Measurements from ENCODE around the gene DPP10.
A peak's percentile ranks its signal among the peaks of the same experiment; 100 is the strongest.
"Not testable (repeated sequence)": the region's sequence is repeated elsewhere in the genome, so short reads cannot be mapped to it uniquely, and the experiment has no call there.

Gene DPP10

DNA sequence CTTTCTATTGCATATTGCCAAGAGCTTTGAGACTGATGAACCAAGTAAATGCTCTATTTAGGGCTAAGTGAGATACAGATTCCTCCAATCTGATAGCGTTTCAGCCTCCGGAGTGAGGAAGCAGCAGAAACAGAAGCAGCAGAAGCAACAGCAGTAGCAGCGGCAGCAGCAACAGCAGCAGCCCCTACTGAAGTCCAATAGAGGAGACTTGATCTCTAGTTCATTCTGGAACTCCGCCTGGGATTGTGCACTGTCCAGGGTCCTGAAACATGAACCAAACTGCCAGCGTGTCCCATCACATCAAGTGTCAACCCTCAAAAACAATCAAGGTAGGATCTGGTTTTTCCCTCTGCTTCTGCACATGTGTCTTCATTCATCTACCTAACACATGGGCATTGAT lies at the start of gene DPP10:
DPP10 (plus strand) TSS at position 132 of the 400 bp plus-strand sequence.
- peak in 11 of 56 donors; percentile 1 to 44 (median 10) for DNase-seq

DNA sequence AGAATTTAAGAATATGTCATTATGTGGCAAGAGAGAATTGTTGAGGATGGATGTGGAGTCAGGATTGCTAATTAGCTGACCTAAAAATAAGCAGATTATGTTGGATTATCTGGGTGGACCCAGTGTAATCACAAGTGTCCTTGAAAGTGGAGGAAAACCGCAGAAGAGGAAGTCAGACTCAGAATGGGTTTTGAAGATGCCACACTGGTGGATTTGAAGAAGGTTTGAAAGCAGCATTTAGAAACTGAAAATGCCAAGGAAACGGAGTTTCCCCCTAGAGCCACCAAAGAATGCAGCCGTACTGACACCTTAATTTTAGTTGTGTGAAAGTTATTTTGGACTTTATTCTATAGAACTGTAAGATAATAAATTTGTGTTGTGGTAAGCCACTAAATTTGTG lies 41.6 kb upstream of the DPP10 start:
- DNase-seq, result no peak

- DNase-seq, result peak in 7 of 56 donors; percentile 1 to 33 (median 9)
These were observed 37.0 kb upstream of the DPP10 start for GRCh38 chr2:114405247-114406116.

- no peak for DNase-seq
These were observed 36.1 kb upstream of the DPP10 start for GRCh38 chr2:114406347-114406746.

- not testable (repeated sequence) for DNase-seq
These were observed 35.1 kb upstream of the DPP10 start for GRCh38 chr2:114407353-114407752.

DNA sequence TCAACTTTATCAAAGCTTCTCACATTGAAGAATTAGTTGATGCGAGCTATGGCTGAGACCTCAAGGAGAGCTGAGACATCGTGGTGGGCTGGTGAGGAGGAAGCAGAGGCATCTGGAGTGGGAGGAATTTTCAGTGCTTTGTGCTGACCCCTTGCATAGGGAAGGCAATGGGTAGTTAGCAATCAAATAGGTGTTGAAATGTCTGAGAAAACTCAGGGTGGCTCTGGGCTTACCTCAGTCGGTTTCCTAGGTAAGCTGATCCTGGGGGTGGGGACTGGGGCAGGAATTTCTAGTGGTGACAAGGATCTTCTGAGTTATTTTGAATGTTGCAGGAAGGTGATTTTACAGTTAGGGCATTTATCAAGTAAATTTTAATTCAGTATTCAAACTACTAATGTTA lies 20.7 kb upstream of the DPP10 start:
- DNase-seq, result no peak

- no peak for DNase-seq
These were observed 17.7 kb upstream of the DPP10 start for GRCh38 chr2:114424699-114425098.

GRCh38 chr2:114426756-114427155 lies 15.7 kb upstream of the DPP10 start:
- DNase-seq, result no peak

DNA sequence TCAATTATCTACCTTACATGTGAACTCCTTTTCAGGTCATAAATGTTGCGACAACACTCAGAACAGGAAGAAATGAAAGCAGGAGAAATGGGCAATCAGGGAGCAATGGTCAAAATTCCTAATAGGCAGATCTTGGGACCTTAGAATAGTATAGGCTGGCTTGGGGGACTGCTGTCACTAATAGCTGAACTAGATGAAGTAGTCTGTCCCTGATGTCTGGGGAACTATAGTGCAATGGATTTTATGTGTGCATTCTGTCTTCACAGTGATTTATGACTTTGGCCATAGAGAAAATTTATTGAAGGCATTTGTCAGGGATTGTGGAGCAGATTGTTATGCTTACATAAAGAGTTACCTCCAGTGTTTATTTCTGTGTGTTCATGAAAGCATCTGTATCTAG lies 6.1 kb upstream of the DPP10 start:
- DNase-seq, result no peak

GRCh38 chr2:114446571-114446970 lies 4.1 kb downstream of the DPP10 start:
- no peak for DNase-seq

DNA sequence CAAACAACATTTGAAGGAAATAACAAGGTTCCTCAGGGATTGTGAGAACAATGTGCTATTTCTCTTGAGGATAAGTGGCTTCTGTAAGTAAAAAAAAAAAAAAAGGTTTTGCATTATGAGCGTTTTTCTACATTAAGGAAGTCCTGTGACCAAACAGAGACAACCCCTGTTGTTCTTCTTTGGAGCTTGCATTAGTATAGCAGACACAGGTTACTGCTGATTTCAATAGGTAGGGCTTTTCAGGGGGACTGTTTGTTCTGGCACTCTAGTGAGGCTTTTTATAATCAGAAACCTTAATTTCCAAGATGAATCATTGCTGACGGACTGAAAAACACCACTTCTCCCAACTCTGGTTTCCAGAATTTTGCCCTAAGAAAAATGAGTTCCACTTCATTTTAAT lies 8.2 kb downstream of the DPP10 start:
- DNase-seq, result no peak

DNA sequence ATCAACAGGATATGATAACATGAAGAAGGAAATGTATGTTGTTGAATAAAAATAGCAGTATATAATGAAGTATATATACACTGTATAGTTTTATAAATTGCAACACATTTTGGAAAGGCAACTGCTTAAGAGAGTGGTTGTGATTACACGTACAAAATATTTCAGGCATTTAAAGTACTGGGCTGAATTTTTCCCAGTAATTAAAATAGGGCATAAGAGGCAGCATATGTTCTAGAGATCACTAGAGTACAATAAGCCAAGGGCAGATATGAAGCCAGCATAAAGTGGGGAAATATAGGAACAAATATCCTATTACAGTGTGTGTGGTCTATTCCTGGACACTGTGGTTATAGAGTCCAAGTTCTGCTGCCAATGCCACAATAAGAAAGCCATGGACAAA lies 14.1 kb downstream of the DPP10 start:
- no peak for DNase-seq

DNA sequence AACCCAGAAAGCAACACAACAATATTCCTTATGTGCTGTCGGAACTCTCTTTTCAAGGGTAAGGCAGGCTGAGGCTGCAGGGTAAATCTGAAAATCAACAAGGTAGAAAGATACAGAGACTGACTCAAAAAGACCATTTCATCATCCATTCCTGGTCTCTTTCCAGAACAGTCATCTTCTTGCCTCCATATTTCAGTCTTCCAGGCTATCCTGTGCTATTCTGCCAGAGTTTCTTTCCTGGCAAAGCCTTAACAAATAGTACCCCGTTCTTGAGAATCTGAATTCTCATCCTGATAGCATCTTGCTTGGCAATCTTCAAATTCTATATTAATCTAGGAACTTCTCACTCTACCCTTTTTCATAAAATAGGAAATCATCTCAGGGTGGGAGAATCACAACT lies 15.5 kb downstream of the DPP10 start:
- no peak for DNase-seq

- peak in 16 of 56 donors; percentile 2 to 40 (median 10) for DNase-seq
These were observed 18.7 kb downstream of the DPP10 start for GRCh38 chr2:114461116-114461515.

- no peak for DNase-seq
These were observed 22.7 kb downstream of the DPP10 start for GRCh38 chr2:114464961-114465706.

- DNase-seq, result no peak
These were observed 25.9 kb downstream of the DPP10 start for GRCh38 chr2:114468343-114468742.

DNA sequence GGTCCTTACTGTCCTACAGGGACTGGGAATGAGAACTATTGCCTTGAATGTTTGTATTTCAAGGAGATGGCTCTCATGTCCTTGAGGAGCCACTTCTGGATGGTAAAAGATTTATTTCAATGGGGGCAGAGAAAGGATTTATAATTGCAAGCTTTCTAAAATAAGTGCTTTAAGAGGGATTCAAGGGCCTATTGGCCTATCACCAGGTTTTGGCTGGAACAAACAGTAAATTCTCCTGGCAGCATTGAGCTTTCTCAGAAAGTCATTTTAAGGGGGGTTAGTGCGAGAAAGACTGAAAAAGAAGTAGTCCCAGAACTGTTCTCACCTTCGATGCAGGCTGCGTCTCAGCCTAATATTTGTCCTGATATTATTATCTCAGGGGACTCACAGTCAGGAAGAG lies 29.8 kb downstream of the DPP10 start:
- no peak for DNase-seq

DNA sequence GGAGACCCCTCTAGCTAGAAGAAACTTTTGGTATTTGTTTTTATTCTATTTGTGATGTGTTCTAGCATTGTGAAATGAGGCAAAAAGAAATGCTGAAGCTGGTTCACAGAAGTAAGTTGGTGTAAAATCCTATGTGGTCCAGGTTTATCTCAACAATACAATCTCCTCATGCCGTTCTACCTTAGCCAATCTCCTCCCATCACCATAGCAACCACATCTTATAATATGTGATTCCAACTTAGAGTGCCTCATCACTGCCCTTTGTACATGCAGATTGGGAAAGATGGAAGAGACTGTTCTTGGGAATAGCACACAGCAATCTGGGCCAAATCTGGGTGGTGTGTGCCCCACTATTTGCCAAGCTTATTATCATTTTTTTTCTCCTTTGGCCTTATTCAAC lies 30.3 kb downstream of the DPP10 start:
- DNase-seq, result no peak

GRCh38 chr2:114488841-114489530 lies 46.5 kb downstream of the DPP10 start:
- no peak for DNase-seq

- no peak for DNase-seq
These were observed 52.6 kb downstream of the DPP10 start for GRCh38 chr2:114495046-114495445.

- DNase-seq, result no peak
These were observed 54.5 kb downstream of the DPP10 start for GRCh38 chr2:114496959-114497358.

DNA sequence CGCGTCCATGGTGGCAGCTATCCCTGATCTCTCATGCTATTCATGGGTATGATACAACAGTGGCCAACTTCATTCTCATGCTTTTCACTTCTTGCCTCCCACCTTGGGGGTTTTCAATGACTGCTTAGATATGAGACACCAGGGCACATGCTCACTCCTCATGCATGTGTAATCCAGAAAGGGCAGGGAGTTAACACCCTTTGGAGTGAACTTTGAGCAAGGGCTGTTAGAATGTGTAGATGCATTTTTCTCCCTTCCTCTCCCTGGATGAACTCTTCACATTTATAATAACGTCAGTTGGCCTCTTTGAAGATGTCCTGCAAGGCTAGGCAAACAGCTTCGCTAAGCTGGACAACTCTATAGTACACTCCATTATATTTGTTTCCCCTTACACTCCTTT lies 56.7 kb downstream of the DPP10 start:
- no peak for DNase-seq

Data from amygdala (tissue), 56 donors.